IMR-90 (cell line): ENCODE results near the gene CYP19A1. TPM values are rescaled to one million over a fixed set of nuclear protein-coding genes. Genes with fewer than 3 reads are reported as not detected.
A peak's percentile ranks its signal among the peaks of the same experiment; 100 is the strongest.

Experiments used
- ATAC-seq: fragments of 200-7000 bp; cut with Tn5 transposase; 2 replicates; pipeline ENCODE4 v1.9.1; 2020; ENCODE audit warnings: low read depth, mild to moderate bottlenecking, moderate library complexity
- BruUV-seq: library from RNA; stranded (reverse); fragments of 400-500 nt; replicated peaks from 2 replicates; lab custom pipeline; 2021; lab: Mats Ljungman, UMichigan
- CTCF ChIA-PET: fragments of 300-600 bp; formaldehyde crosslinking; extraction: SDS; loops from one replicate; lab custom pipeline; 2021; ENCODE audit warnings: antibody characterized with exemption; lab: Yijun Ruan, JAX
- POLR2A ChIA-PET: fragments of 300-600 bp; sonication (Branson Sonifier 250); formaldehyde crosslinking; loops from one replicate; lab custom pipeline; 2022; ENCODE audit warnings: antibody characterized with exemption; ENCODE audit not compliant: unreplicated experiment; lab: Charles Lee
- DNase-seq: peaks from one replicate; pipeline ENCODE4 v3.0.0; 2013
- H2AFZ ChIP-seq: replicated peaks from 2 replicates; pipeline ENCODE3; 2013; ENCODE audit warnings: low read length, mild to moderate bottlenecking; ENCODE audit not compliant: poor library complexity
- H2AK5ac ChIP-seq: 2 replicates; pipeline ENCODE4 v1.6.1; 2013; ENCODE audit warnings: low read depth, low read length, inconsistent platforms
- H2AK9ac ChIP-seq: replicated peaks from 2 replicates; pipeline ENCODE3; 2013; ENCODE audit warnings: mild to moderate bottlenecking, low read depth, low read length, moderate library complexity; ENCODE audit not compliant: poor library complexity
- H2BK120ac ChIP-seq: 2 replicates; pipeline ENCODE4 v1.6.1; 2013; ENCODE audit warnings: low read depth, low read length, inconsistent platforms
- H2BK15ac ChIP-seq: 3 replicates; pipeline ENCODE4 v1.6.1; 2013; ENCODE audit warnings: low read depth, low read length, inconsistent platforms
- H2BK20ac ChIP-seq: 2 replicates; pipeline ENCODE4 v1.6.1; 2013; ENCODE audit warnings: low read depth, mild to moderate bottlenecking, inconsistent platforms, low read length, moderate library complexity
- H2BK5ac ChIP-seq: 2 replicates; pipeline ENCODE4 v1.6.1; 2013; ENCODE audit warnings: mild to moderate bottlenecking, low read depth, low read length, inconsistent platforms; ENCODE audit not compliant: poor library complexity, severe bottlenecking
- H3K14ac ChIP-seq: replicated peaks from 2 replicates; pipeline ENCODE4 v1.6.1; 2013; ENCODE audit warnings: low read depth, low read length, inconsistent platforms
- H3K18ac ChIP-seq: 2 replicates; pipeline ENCODE4 v1.6.1; 2013; ENCODE audit warnings: low read depth, low read length, control low read depth
- H3K23ac ChIP-seq: 2 replicates; pipeline ENCODE4 v1.6.1; 2013; ENCODE audit warnings: low read depth, low read length, inconsistent platforms
- H3K27ac ChIP-seq: 2 replicates; pipeline ENCODE4 v1.5.1; 2013; ENCODE audit warnings: mild to moderate bottlenecking, control low read depth, low read length; ENCODE audit not compliant: insufficient read depth
- H3K27me3 ChIP-seq: 2 replicates; pipeline ENCODE4 v1.6.1; 2013; ENCODE audit warnings: low read length; ENCODE audit not compliant: control insufficient read depth, insufficient read depth
- H3K36me3 ChIP-seq: 2 replicates; pipeline ENCODE4 v1.6.1; 2013; ENCODE audit warnings: low read length, mixed read lengths; ENCODE audit not compliant: control insufficient read depth, insufficient read depth
- H3K4ac ChIP-seq: 2 replicates; pipeline ENCODE4 v1.6.1; 2013; ENCODE audit warnings: low read depth, low read length, inconsistent platforms
- H3K4me1 ChIP-seq: 2 replicates; pipeline ENCODE4 v1.6.1; 2013; ENCODE audit warnings: low read length, mixed read lengths; ENCODE audit not compliant: control insufficient read depth, insufficient read depth
- H3K4me2 ChIP-seq: 2 replicates; pipeline ENCODE4 v1.6.1; 2013; ENCODE audit warnings: low read depth, mild to moderate bottlenecking, control low read depth, low read length, moderate library complexity
- H3K4me3 ChIP-seq: 2 replicates; pipeline ENCODE4 v1.5.1; 2013; ENCODE audit warnings: low read depth, mild to moderate bottlenecking, control low read depth, low read length, moderate library complexity; ENCODE audit not compliant: insufficient read depth
- H3K56ac ChIP-seq: 2 replicates; pipeline ENCODE4 v1.6.1; 2013; ENCODE audit warnings: low read length, inconsistent platforms; ENCODE audit not compliant: insufficient read depth; ENCODE audit errors: extremely low read depth
- H3K79me1 ChIP-seq, 2 experiments: 2 replicates each; pipeline ENCODE4 v1.6.1; 2013; ENCODE audit warnings: low read length in 2 of 2, inconsistent platforms in 1 of 2, low read depth in 1 of 2
- H3K9ac ChIP-seq: 2 replicates; pipeline ENCODE4 v1.6.1; 2013; ENCODE audit warnings: low read depth, low read length, control low read depth
- H3K9me1 ChIP-seq: 2 replicates; pipeline ENCODE4 v1.6.1; 2013; ENCODE audit warnings: low read length, inconsistent platforms; ENCODE audit not compliant: insufficient read depth
- H3K9me3 ChIP-seq: 2 replicates; pipeline ENCODE4 v1.6.1; 2013; ENCODE audit warnings: low read length; ENCODE audit not compliant: control insufficient read depth, insufficient read depth
- H4K20me1 ChIP-seq: 2 replicates; pipeline ENCODE4 v1.6.1; 2013; ENCODE audit warnings: low read length, inconsistent platforms; ENCODE audit not compliant: insufficient read depth
- H4K5ac ChIP-seq: 2 replicates; pipeline ENCODE4 v1.6.1; 2013; ENCODE audit warnings: mild to moderate bottlenecking, low read depth, low read length, control low read depth
- H4K8ac ChIP-seq, 2 experiments: 2 replicates each; pipeline ENCODE4 v1.6.1; 2013; ENCODE audit warnings: low read depth in 2 of 2, low read length in 2 of 2, control low read depth in 1 of 2, inconsistent platforms in 1 of 2
- H4K91ac ChIP-seq: 2 replicates; pipeline ENCODE4 v1.6.1; 2013; ENCODE audit warnings: low read depth, low read length, inconsistent platforms; ENCODE audit not compliant: insufficient read depth
- BHLHE40 ChIP-seq: fragments of 150-350 bp; IDR thresholded peaks from 2 replicates; pipeline ENCODE4 v1.6.1; 2016; ENCODE audit warnings: mild to moderate bottlenecking, low read depth, low read length
- CEBPB ChIP-seq: IDR thresholded peaks from 2 replicates; pipeline ENCODE4 v1.6.1; 2012; ENCODE audit warnings: low read depth, low read length, improper control_type of control experiment
- CTCF ChIP-seq: conservative IDR thresholded peaks from 2 replicates; pipeline ENCODE4 v1.5.1; 2012; ENCODE audit warnings: mild to moderate bottlenecking, low read depth, low read length, improper control_type of control experiment
- ELK1 ChIP-seq: fragments of 150-350 bp; IDR thresholded peaks from 2 replicates; pipeline ENCODE4 v1.6.1; 2016; ENCODE audit warnings: low read depth, mild to moderate bottlenecking, low read length, moderate library complexity, borderline replicate concordance
- FOS ChIP-seq: fragments of 150-350 bp; IDR thresholded peaks from 2 replicates; pipeline ENCODE4 v1.6.1; 2016; ENCODE audit warnings: low read depth, low read length
- MAFK ChIP-seq: IDR thresholded peaks from 2 replicates; pipeline ENCODE4 v1.6.1; 2012; ENCODE audit warnings: low read depth, low read length, improper control_type of control experiment
- MAZ ChIP-seq: IDR thresholded peaks from 2 replicates; pipeline ENCODE4 v1.6.1; 2012; ENCODE audit warnings: low read depth, mild to moderate bottlenecking, low read length, improper control_type of control experiment, moderate library complexity, borderline replicate concordance
- MXI1 ChIP-seq: IDR thresholded peaks from 2 replicates; pipeline ENCODE4 v1.6.1; 2012; ENCODE audit warnings: low read depth, mild to moderate bottlenecking, low read length, moderate library complexity, borderline replicate concordance
- NFE2L2 ChIP-seq: fragments of 150-350 bp; IDR thresholded peaks from 2 replicates; pipeline ENCODE4 v1.6.1; 2016; ENCODE audit warnings: low read depth, mild to moderate bottlenecking, low read length
- POLR2A ChIP-seq: IDR thresholded peaks from 2 replicates; pipeline ENCODE4 v1.6.1; 2012; ENCODE audit warnings: mild to moderate bottlenecking, low read depth, low read length
- RFX5 ChIP-seq: IDR thresholded peaks from 2 replicates; pipeline ENCODE4 v1.8.0; 2012; ENCODE audit warnings: low read depth, mild to moderate bottlenecking, low read length, moderate library complexity
- SMC3 ChIP-seq: fragments of 150-350 bp; IDR thresholded peaks from 2 replicates; pipeline ENCODE4 v1.6.1; 2016; ENCODE audit warnings: low read depth, mild to moderate bottlenecking, antibody characterized with exemption, low read length, moderate library complexity
- USF2 ChIP-seq: fragments of 150-350 bp; IDR thresholded peaks from 2 replicates; pipeline ENCODE4 v1.6.1; 2017; ENCODE audit warnings: mild to moderate bottlenecking, antibody characterized with exemption, low read length, low read depth
- WGBS, 2 experiments: methylation state at CpG; one replicate each; pipeline versions ENCODE4 v1.1.5 to v1.1.7; 2013; ENCODE audit warnings: missing lambda C conversion rate in 2 of 2; ENCODE audit not compliant: insufficient read length in 1 of 2; ENCODE audit errors: extremely low coverage in 2 of 2; 5-methylcytosine and 5-hydroxymethylcytosine counted together
- dilution Hi-C: fragments of 300-500 bp; cut with HindIII; formaldehyde crosslinking; loops from one replicate; pipeline ENCODE4 v1.14.3; 2018; ENCODE audit warnings: low sequenced_read_pairs; ENCODE audit not compliant: unreplicated experiment
- in situ Hi-C: fragments of 300-500 bp; cut with MboI; formaldehyde crosslinking; loops from 3 replicates; pipeline ENCODE4 v1.14.3; 2019; ENCODE audit warnings: low sequenced_read_pairs, inconsistent platforms, mixed read lengths
- intact Hi-C: fragments of 100-400 bp; cut with micrococcal nuclease; formaldehyde crosslinking; loops from 2 replicates; pipeline ENCODE4 v1.10.0; 2022
- polyA plus RNA-seq, 3 experiments: library from polyadenylated mRNA; depleted of rRNA; stranded (reverse); fragments of >200 nt; gene quantifications; 2 replicates each; pipeline ENCODE4 v1.2.3, GENCODE V29; 2012; ENCODE audit warnings: low replicate concordance in 1 of 3
- total RNA-seq: library from RNA; depleted of rRNA; stranded (reverse); fragments of >200 nt; gene quantifications from 2 replicates; pipeline ENCODE4 v1.2.3, GENCODE V29; 2012

The CYP19A1 gene
- total and polyA plus RNA-seq, 2 of the 4 experiments (the other 2 are of a cell fraction): not detected

GRCh38 chr15:51227940-51228732 is 110.3 kb downstream of the CYP19A1 start:
- Histone ChIP-seq H3K27me3 (no peaks in the 10 kb centered on the region), H2AK5ac (peak overlapping the region; percentile 67), H2BK20ac (peak overlapping the region; percentile 93), H3K36me3 (no peaks in the 10 kb centered on the region), H3K23ac (peak overlapping the region; percentile 46), H2BK5ac (peak overlapping the region; percentile 14), H3K27ac (no peak overlapping the region), H3K4me3 (no peak overlapping the region), H3K4me1 (peaks cover 12% of the 10 kb centered on the region), H3K18ac (peak overlapping the region; percentile 43; the same call in 1 of the 2 replicates), H3K14ac (peak overlapping the region; percentile 82), H3K4me2 (no peak overlapping the region; the same call in 1 of the 2 replicates), H4K8ac (peak overlapping the region in 1 of 2 experiments; percentile 52; a peak in 2 of 4 replicates), H4K91ac (peak overlapping the region; percentile 55; the same call in 1 of the 2 replicates), H4K20me1 (no peaks in the 10 kb centered on the region), H2BK120ac (peak overlapping the region; percentile 92), H4K5ac (no peak overlapping the region), H3K9ac (no peak overlapping the region), H2AK9ac (no peak overlapping the region), H2AFZ (no peak overlapping the region), H3K9me3 (no peaks in the 10 kb centered on the region), H3K9me1 (peaks cover 13% of the 10 kb centered on the region), H3K56ac (peak overlapping the region; percentile 31; the same call in 1 of the 2 replicates), H3K4ac (peak overlapping the region; percentile 85), H2BK15ac (peak overlapping the region; percentile 18; the same call in 1 of the 3 replicates), H3K79me1 (no peaks in the 10 kb centered on the region)
- DNase-seq (peak; percentile 89), ATAC-seq (peak; percentile 80)
- intact Hi-C loops: loop anchor here (2.0 kb wide), 1 partner anchor 65 kb away; no protein-coding TSS in a partner anchor
- in situ Hi-C loops: no loop called here
- ChIA-PET CTCF (interaction anchor here (0.7 to 1.5 kb wide), 3 partner anchors 9 to 157 kb away, joined by 3 read pairs; no protein-coding TSS in a partner anchor), POLR2A (interaction anchor here (0.6 kb wide), 1 partner anchor 150 kb away, joined by 3 read pairs; no protein-coding TSS in a partner anchor)
- WGBS, 2 experiments: no CpG with 5 or more reads among the region's 3 CpGs
- no TSS peak for BruUV-seq
- dilution Hi-C loops: no loop called here
- peak; percentile 93 for TF ChIP-seq NFE2L2
- no peak for TF ChIP-seq CTCF
- TF ChIP-seq FOS: peak; percentile 99
- peak; percentile 76 for TF ChIP-seq MAFK
- peak; percentile 16; the same call in 1 of the 2 replicates for TF ChIP-seq CEBPB
- TF ChIP-seq SMC3: no peak
- no peak for TF ChIP-seq MAZ
- TF ChIP-seq RFX5: no peak
- TF ChIP-seq MXI1: no peak
- no peak for TF ChIP-seq POLR2A
- TF ChIP-seq ELK1: no peak
- TF ChIP-seq BHLHE40: peak; percentile 64; the same call in 1 of the 2 replicates
- TF ChIP-seq USF2: no peak
